ENCODE results near the gene STRN3.
"Not testable (repeated sequence)": the region's sequence is repeated elsewhere in the genome, so short reads cannot be mapped to it uniquely, and the experiment has no call there.

STRN3 gene

GRCh38 chr14:31068235-31068634, 42.1 kb upstream of the STRN3 start:
- TF ChIP-seq CTCF (IDR thresholded peaks at IDR 0.05) = no peak
- no peaks in the 10 kb centered on the region for H3K9me3 Mint-ChIP-seq
- no peak overlapping the region for H3K27ac Mint-ChIP-seq
- DNase-seq = no peak
- H3K4me1 Mint-ChIP-seq = no peaks in the 10 kb centered on the region
- no peak overlapping the region for H3K4me3 Mint-ChIP-seq
- no peaks in the 10 kb centered on the region for H3K27me3 Mint-ChIP-seq (ENCODE audit: low read depth, poor library complexity)
- H3K36me3 Mint-ChIP-seq (ENCODE audit: low read depth) = peaks cover 12% of the 10 kb centered on the region

- H3K4me1 Mint-ChIP-seq; H3K4me3 Mint-ChIP-seq; H3K27me3 Mint-ChIP-seq (ENCODE audit: low read depth, poor library complexity); H3K27ac Mint-ChIP-seq; H3K9me3 Mint-ChIP-seq; DNase-seq; H3K36me3 Mint-ChIP-seq (ENCODE audit: low read depth): not testable (repeated sequence)
Observed at GRCh38 chr14:31062908-31063307, 36.7 kb upstream of the STRN3 start.

GRCh38 chr14:31060253-31060875, 34.2 kb upstream of the STRN3 start:
- Mint-ChIP-seq H3K4me1 (peaks cover 10% of the 10 kb centered on the region), H3K27ac (no peak overlapping the region), H3K36me3 (ENCODE audit: low read depth) (no peaks in the 10 kb centered on the region), H3K27me3 (ENCODE audit: low read depth, poor library complexity) (no peaks in the 10 kb centered on the region), H3K9me3 (no peaks in the 10 kb centered on the region), H3K4me3 (no peak overlapping the region)
- DNase-seq = no peak
- TF ChIP-seq CTCF (IDR thresholded peaks at IDR 0.05) = no peak

GRCh38 chr14:31059152-31059924, 33.2 kb upstream of the STRN3 start:
- Mint-ChIP-seq H3K4me3 (no peak overlapping the region), H3K27ac (no peak overlapping the region), H3K9me3 (no peaks in the 10 kb centered on the region), H3K27me3 (ENCODE audit: low read depth, poor library complexity) (no peaks in the 10 kb centered on the region), H3K36me3 (ENCODE audit: low read depth) (no peaks in the 10 kb centered on the region), H3K4me1 (peaks cover 10% of the 10 kb centered on the region)
- DNase-seq = no peak
- TF ChIP-seq CTCF (IDR thresholded peaks at IDR 0.05) = no peak

- DNase-seq = no peak
- TF ChIP-seq CTCF (IDR thresholded peaks at IDR 0.05) = no peak
- Mint-ChIP-seq H3K4me1 (peaks cover 10% of the 10 kb centered on the region), H3K27me3 (ENCODE audit: low read depth, poor library complexity) (no peaks in the 10 kb centered on the region), H3K9me3 (no peaks in the 10 kb centered on the region), H3K36me3 (ENCODE audit: low read depth) (no peaks in the 10 kb centered on the region), H3K27ac (no peak overlapping the region), H3K4me3 (no peak overlapping the region)
Observed at GRCh38 chr14:31057701-31058364, 31.7 kb upstream of the STRN3 start.

- DNase-seq = no peak
- Mint-ChIP-seq H3K4me1 (peaks cover 10% of the 10 kb centered on the region), H3K9me3 (no peaks in the 10 kb centered on the region), H3K36me3 (ENCODE audit: low read depth) (no peaks in the 10 kb centered on the region), H3K27me3 (ENCODE audit: low read depth, poor library complexity) (no peaks in the 10 kb centered on the region), H3K27ac (no peak overlapping the region), H3K4me3 (no peak overlapping the region)
- TF ChIP-seq CTCF (IDR thresholded peaks at IDR 0.05) = no peak
Observed at GRCh38 chr14:31057035-31057434, 30.9 kb upstream of the STRN3 start.

GRCh38 chr14:31052905-31053586, 26.9 kb upstream of the STRN3 start:
- H3K4me1 Mint-ChIP-seq; H3K4me3 Mint-ChIP-seq; H3K27ac Mint-ChIP-seq; H3K36me3 Mint-ChIP-seq (ENCODE audit: low read depth); H3K27me3 Mint-ChIP-seq (ENCODE audit: low read depth, poor library complexity); DNase-seq; H3K9me3 Mint-ChIP-seq: not testable (repeated sequence)

All from nephron progenitor cell (in vitro differentiated cells).